IMR-90 (cell line): ENCODE data around the gene C9orf50. TPM values are rescaled to one million over a fixed set of nuclear protein-coding genes. Genes with fewer than 3 reads are reported as not detected.

Source experiments
- ATAC-seq: fragments of 200-7000 bp; cut with Tn5 transposase; 2 replicates; pipeline ENCODE4 v1.9.1; 2020; ENCODE audit warnings: low read depth, mild to moderate bottlenecking, moderate library complexity
- BruUV-seq: library from RNA; stranded (reverse); fragments of 400-500 nt; replicated peaks from 2 replicates; lab custom pipeline; 2021; lab: Mats Ljungman, UMichigan
- CTCF ChIA-PET: fragments of 300-600 bp; formaldehyde crosslinking; extraction: SDS; loops from one replicate; lab custom pipeline; 2021; ENCODE audit warnings: antibody characterized with exemption; lab: Yijun Ruan, JAX
- POLR2A ChIA-PET: fragments of 300-600 bp; sonication (Branson Sonifier 250); formaldehyde crosslinking; loops from one replicate; lab custom pipeline; 2022; ENCODE audit warnings: antibody characterized with exemption; ENCODE audit not compliant: unreplicated experiment; lab: Charles Lee
- DNase-seq: peaks from one replicate; pipeline ENCODE4 v3.0.0; 2013
- H2AFZ ChIP-seq: replicated peaks from 2 replicates; pipeline ENCODE3; 2013; ENCODE audit warnings: low read length, mild to moderate bottlenecking; ENCODE audit not compliant: poor library complexity
- H2AK5ac ChIP-seq: 2 replicates; pipeline ENCODE4 v1.6.1; 2013; ENCODE audit warnings: low read depth, low read length, inconsistent platforms
- H2AK9ac ChIP-seq: replicated peaks from 2 replicates; pipeline ENCODE3; 2013; ENCODE audit warnings: mild to moderate bottlenecking, low read depth, low read length, moderate library complexity; ENCODE audit not compliant: poor library complexity
- H2BK120ac ChIP-seq: 2 replicates; pipeline ENCODE4 v1.6.1; 2013; ENCODE audit warnings: low read depth, low read length, inconsistent platforms
- H2BK15ac ChIP-seq: 3 replicates; pipeline ENCODE4 v1.6.1; 2013; ENCODE audit warnings: low read depth, low read length, inconsistent platforms
- H2BK20ac ChIP-seq: 2 replicates; pipeline ENCODE4 v1.6.1; 2013; ENCODE audit warnings: low read depth, mild to moderate bottlenecking, inconsistent platforms, low read length, moderate library complexity
- H2BK5ac ChIP-seq: 2 replicates; pipeline ENCODE4 v1.6.1; 2013; ENCODE audit warnings: mild to moderate bottlenecking, low read depth, low read length, inconsistent platforms; ENCODE audit not compliant: poor library complexity, severe bottlenecking
- H3K14ac ChIP-seq: replicated peaks from 2 replicates; pipeline ENCODE4 v1.6.1; 2013; ENCODE audit warnings: low read depth, low read length, inconsistent platforms
- H3K18ac ChIP-seq: 2 replicates; pipeline ENCODE4 v1.6.1; 2013; ENCODE audit warnings: low read depth, low read length, control low read depth
- H3K23ac ChIP-seq: 2 replicates; pipeline ENCODE4 v1.6.1; 2013; ENCODE audit warnings: low read depth, low read length, inconsistent platforms
- H3K27ac ChIP-seq: 2 replicates; pipeline ENCODE4 v1.5.1; 2013; ENCODE audit warnings: mild to moderate bottlenecking, control low read depth, low read length; ENCODE audit not compliant: insufficient read depth
- H3K27me3 ChIP-seq: 2 replicates; pipeline ENCODE4 v1.6.1; 2013; ENCODE audit warnings: low read length; ENCODE audit not compliant: control insufficient read depth, insufficient read depth
- H3K36me3 ChIP-seq: 2 replicates; pipeline ENCODE4 v1.6.1; 2013; ENCODE audit warnings: low read length, mixed read lengths; ENCODE audit not compliant: control insufficient read depth, insufficient read depth
- H3K4ac ChIP-seq: 2 replicates; pipeline ENCODE4 v1.6.1; 2013; ENCODE audit warnings: low read depth, low read length, inconsistent platforms
- H3K4me1 ChIP-seq: 2 replicates; pipeline ENCODE4 v1.6.1; 2013; ENCODE audit warnings: low read length, mixed read lengths; ENCODE audit not compliant: control insufficient read depth, insufficient read depth
- H3K4me2 ChIP-seq: 2 replicates; pipeline ENCODE4 v1.6.1; 2013; ENCODE audit warnings: low read depth, mild to moderate bottlenecking, control low read depth, low read length, moderate library complexity
- H3K4me3 ChIP-seq: 2 replicates; pipeline ENCODE4 v1.5.1; 2013; ENCODE audit warnings: low read depth, mild to moderate bottlenecking, control low read depth, low read length, moderate library complexity; ENCODE audit not compliant: insufficient read depth
- H3K56ac ChIP-seq: 2 replicates; pipeline ENCODE4 v1.6.1; 2013; ENCODE audit warnings: low read length, inconsistent platforms; ENCODE audit not compliant: insufficient read depth; ENCODE audit errors: extremely low read depth
- H3K79me1 ChIP-seq, 2 experiments: 2 replicates each; pipeline ENCODE4 v1.6.1; 2013; ENCODE audit warnings: low read length in 2 of 2, inconsistent platforms in 1 of 2, low read depth in 1 of 2
- H3K9ac ChIP-seq: 2 replicates; pipeline ENCODE4 v1.6.1; 2013; ENCODE audit warnings: low read depth, low read length, control low read depth
- H3K9me1 ChIP-seq: 2 replicates; pipeline ENCODE4 v1.6.1; 2013; ENCODE audit warnings: low read length, inconsistent platforms; ENCODE audit not compliant: insufficient read depth
- H3K9me3 ChIP-seq: 2 replicates; pipeline ENCODE4 v1.6.1; 2013; ENCODE audit warnings: low read length; ENCODE audit not compliant: control insufficient read depth, insufficient read depth
- H4K20me1 ChIP-seq: 2 replicates; pipeline ENCODE4 v1.6.1; 2013; ENCODE audit warnings: low read length, inconsistent platforms; ENCODE audit not compliant: insufficient read depth
- H4K5ac ChIP-seq: 2 replicates; pipeline ENCODE4 v1.6.1; 2013; ENCODE audit warnings: mild to moderate bottlenecking, low read depth, low read length, control low read depth
- H4K8ac ChIP-seq, 2 experiments: 2 replicates each; pipeline ENCODE4 v1.6.1; 2013; ENCODE audit warnings: low read depth in 2 of 2, low read length in 2 of 2, control low read depth in 1 of 2, inconsistent platforms in 1 of 2
- H4K91ac ChIP-seq: 2 replicates; pipeline ENCODE4 v1.6.1; 2013; ENCODE audit warnings: low read depth, low read length, inconsistent platforms; ENCODE audit not compliant: insufficient read depth
- BHLHE40 ChIP-seq: fragments of 150-350 bp; IDR thresholded peaks from 2 replicates; pipeline ENCODE4 v1.6.1; 2016; ENCODE audit warnings: mild to moderate bottlenecking, low read depth, low read length
- CEBPB ChIP-seq: IDR thresholded peaks from 2 replicates; pipeline ENCODE4 v1.6.1; 2012; ENCODE audit warnings: low read depth, low read length, improper control_type of control experiment
- CHD1 ChIP-seq: IDR thresholded peaks from 2 replicates; pipeline ENCODE4 v1.6.1; 2012; ENCODE audit warnings: low read depth, low read length, improper control_type of control experiment
- FOS ChIP-seq: fragments of 150-350 bp; IDR thresholded peaks from 2 replicates; pipeline ENCODE4 v1.6.1; 2016; ENCODE audit warnings: low read depth, low read length
- MAFK ChIP-seq: IDR thresholded peaks from 2 replicates; pipeline ENCODE4 v1.6.1; 2012; ENCODE audit warnings: low read depth, low read length, improper control_type of control experiment
- MAZ ChIP-seq: IDR thresholded peaks from 2 replicates; pipeline ENCODE4 v1.6.1; 2012; ENCODE audit warnings: low read depth, mild to moderate bottlenecking, low read length, improper control_type of control experiment, moderate library complexity, borderline replicate concordance
- MXI1 ChIP-seq: IDR thresholded peaks from 2 replicates; pipeline ENCODE4 v1.6.1; 2012; ENCODE audit warnings: low read depth, mild to moderate bottlenecking, low read length, moderate library complexity, borderline replicate concordance
- POLR2A ChIP-seq: IDR thresholded peaks from 2 replicates; pipeline ENCODE4 v1.6.1; 2012; ENCODE audit warnings: mild to moderate bottlenecking, low read depth, low read length
- RCOR1 ChIP-seq: IDR thresholded peaks from 2 replicates; pipeline ENCODE4 v1.6.1; 2012; ENCODE audit warnings: mild to moderate bottlenecking, low read length, improper control_type of control experiment; ENCODE audit not compliant: insufficient replicate concordance
- SMC3 ChIP-seq: fragments of 150-350 bp; IDR thresholded peaks from 2 replicates; pipeline ENCODE4 v1.6.1; 2016; ENCODE audit warnings: low read depth, mild to moderate bottlenecking, antibody characterized with exemption, low read length, moderate library complexity
- WGBS, 2 experiments: methylation state at CpG; one replicate each; pipeline versions ENCODE4 v1.1.5 to v1.1.7; 2013; ENCODE audit warnings: missing lambda C conversion rate in 2 of 2; ENCODE audit not compliant: insufficient read length in 1 of 2; ENCODE audit errors: extremely low coverage in 2 of 2; 5-methylcytosine and 5-hydroxymethylcytosine counted together
- dilution Hi-C: fragments of 300-500 bp; cut with HindIII; formaldehyde crosslinking; loops from one replicate; pipeline ENCODE4 v1.14.3; 2018; ENCODE audit warnings: low sequenced_read_pairs; ENCODE audit not compliant: unreplicated experiment
- in situ Hi-C: fragments of 300-500 bp; cut with MboI; formaldehyde crosslinking; loops from 3 replicates; pipeline ENCODE4 v1.14.3; 2019; ENCODE audit warnings: low sequenced_read_pairs, inconsistent platforms, mixed read lengths
- intact Hi-C: fragments of 100-400 bp; cut with micrococcal nuclease; formaldehyde crosslinking; loops from 2 replicates; pipeline ENCODE4 v1.10.0; 2022
- polyA plus RNA-seq, 3 experiments: library from polyadenylated mRNA; depleted of rRNA; stranded (reverse); fragments of >200 nt; gene quantifications; 2 replicates each; pipeline ENCODE4 v1.2.3, GENCODE V29; 2012; ENCODE audit warnings: low replicate concordance in 1 of 3
- total RNA-seq: library from RNA; depleted of rRNA; stranded (reverse); fragments of >200 nt; gene quantifications from 2 replicates; pipeline ENCODE4 v1.2.3, GENCODE V29; 2012
- TF ChIP-seq, protein P1 (sequence below): fragments of 150-350 bp; IDR thresholded peaks from 2 replicates; pipeline ENCODE4 v1.6.1; 2016; ENCODE audit warnings: low read depth, mild to moderate bottlenecking, low read length, moderate library complexity, borderline replicate concordance
- TF ChIP-seq, protein P2 (sequence below): fragments of 150-350 bp; IDR thresholded peaks from 2 replicates; pipeline ENCODE4 v1.6.1; 2017; ENCODE audit warnings: mild to moderate bottlenecking, antibody characterized with exemption, low read length, low read depth
- TF ChIP-seq, protein P3 (sequence below): conservative IDR thresholded peaks from 2 replicates; pipeline ENCODE4 v1.5.1; 2012; ENCODE audit warnings: mild to moderate bottlenecking, low read depth, low read length, improper control_type of control experiment

The C9orf50 gene
- total and polyA plus RNA-seq, 2 of the 4 experiments (the other 2 are of a cell fraction): 0.09 TPM; not detected in 1

DNA sequence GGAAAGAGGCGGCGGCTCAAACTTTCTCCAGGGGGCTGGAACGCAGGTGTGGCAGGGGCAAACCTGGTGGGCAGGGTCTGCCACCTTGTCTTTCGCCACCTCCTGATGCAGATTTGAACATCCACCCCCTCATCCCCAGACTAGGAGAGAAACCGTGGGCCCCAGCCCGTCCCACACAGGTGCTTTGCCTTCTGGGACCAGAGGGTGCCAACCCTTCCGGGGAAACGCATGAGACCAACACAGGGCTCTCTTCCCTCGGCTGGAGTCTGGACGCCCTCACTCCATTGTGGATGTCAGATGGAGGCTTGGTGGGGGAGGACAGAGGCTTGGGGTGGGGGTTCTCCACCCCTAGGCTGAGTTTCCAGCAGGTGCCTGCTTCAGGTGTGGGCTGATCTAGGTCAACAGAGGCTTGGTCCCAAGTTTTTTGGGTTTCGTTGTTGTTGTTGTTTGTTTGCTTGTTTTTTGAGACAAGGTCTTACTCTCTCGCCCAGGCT, 9.5 kb downstream of the C9orf50 start:
- H3K9ac ChIP-seq: peak overlapping the region; percentile 61; the same call in 1 of the 2 replicates
- peak overlapping the region; percentile 100 for H2AK9ac ChIP-seq
- peak overlapping the region; percentile 57; the same call in 1 of the 2 replicates for H4K5ac ChIP-seq
- no peaks in the 10 kb centered on the region for H3K36me3 ChIP-seq
- no peak overlapping the region for H3K14ac ChIP-seq
- no peak overlapping the region for H2BK20ac ChIP-seq
- H3K18ac ChIP-seq: no peak overlapping the region
- H3K9me1 ChIP-seq: no peaks in the 10 kb centered on the region; the same call in 1 of the 2 replicates
- H3K27ac ChIP-seq: peak overlapping the region; percentile 14; the same call in 1 of the 2 replicates
- H4K91ac ChIP-seq: peak overlapping the region; percentile 43; the same call in 1 of the 2 replicates
- peak overlapping the region; percentile 26; the same call in 1 of the 2 replicates for H3K4ac ChIP-seq
- no peak for DNase-seq
- WGBS, 2 experiments: 0% methylated on average over 2 of the region's 12 CpGs; no CpG with 5 or more reads in 1 of the 2 experiments
- in situ Hi-C loops: no loop called here
- H3K23ac ChIP-seq: no peak overlapping the region
- H2AFZ ChIP-seq: peak overlapping the region; percentile 97
- intact Hi-C loops: loop anchor here (1.0 to 5.0 kb wide), 6 partner anchors 123 to 605 kb away; no protein-coding TSS in a partner anchor
- peaks cover 0 to 9% of the 10 kb centered on the region in 2 experiments; a peak in 2 of 4 replicates for H3K79me1 ChIP-seq
- H2BK5ac ChIP-seq: no peak overlapping the region
- H2AK5ac ChIP-seq: peak overlapping the region; percentile 92
- H2BK15ac ChIP-seq: peak overlapping the region; percentile 77; the same call in 2 of the 3 replicates
- peak overlapping the region; percentile 69 for H3K4me2 ChIP-seq
- CTCF ChIA-PET: interaction anchor here (1.2 to 2.1 kb wide), 3 partner anchors 10 to 468 kb away, joined by 3 to 11 read pairs (median 4); partner anchors contain the start of gene C9orf50
- H2BK120ac ChIP-seq: peak overlapping the region; percentile 92; the same call in 1 of the 2 replicates
- POLR2A ChIA-PET: no interaction called here
- no peaks in the 10 kb centered on the region for H3K9me3 ChIP-seq
- H4K20me1 ChIP-seq: no peaks in the 10 kb centered on the region
- no peak for ATAC-seq
- no peak overlapping the region for H3K4me3 ChIP-seq
- BruUV-seq: no TSS peak
- H4K8ac ChIP-seq: peak overlapping the region; percentile 98; a peak in 3 of 4 replicates
- dilution Hi-C loops: no loop called here
- no peak overlapping the region for H3K56ac ChIP-seq
- H3K27me3 ChIP-seq: no peaks in the 10 kb centered on the region
- peaks cover 16% of the 10 kb centered on the region for H3K4me1 ChIP-seq
- TF ChIP-seq, protein P1, sequence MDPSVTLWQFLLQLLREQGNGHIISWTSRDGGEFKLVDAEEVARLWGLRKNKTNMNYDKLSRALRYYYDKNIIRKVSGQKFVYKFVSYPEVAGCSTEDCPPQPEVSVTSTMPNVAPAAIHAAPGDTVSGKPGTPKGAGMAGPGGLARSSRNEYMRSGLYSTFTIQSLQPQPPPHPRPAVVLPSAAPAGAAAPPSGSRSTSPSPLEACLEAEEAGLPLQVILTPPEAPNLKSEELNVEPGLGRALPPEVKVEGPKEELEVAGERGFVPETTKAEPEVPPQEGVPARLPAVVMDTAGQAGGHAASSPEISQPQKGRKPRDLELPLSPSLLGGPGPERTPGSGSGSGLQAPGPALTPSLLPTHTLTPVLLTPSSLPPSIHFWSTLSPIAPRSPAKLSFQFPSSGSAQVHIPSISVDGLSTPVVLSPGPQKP: no peak
- TF ChIP-seq MAFK (no peak), MXI1 (no peak), CHD1 (no peak), BHLHE40 (no peak), MAZ (no peak), RCOR1 (no peak), POLR2A (no peak), FOS (no peak), SMC3 (no peak), CEBPB (no peak)
- TF ChIP-seq, protein P2, sequence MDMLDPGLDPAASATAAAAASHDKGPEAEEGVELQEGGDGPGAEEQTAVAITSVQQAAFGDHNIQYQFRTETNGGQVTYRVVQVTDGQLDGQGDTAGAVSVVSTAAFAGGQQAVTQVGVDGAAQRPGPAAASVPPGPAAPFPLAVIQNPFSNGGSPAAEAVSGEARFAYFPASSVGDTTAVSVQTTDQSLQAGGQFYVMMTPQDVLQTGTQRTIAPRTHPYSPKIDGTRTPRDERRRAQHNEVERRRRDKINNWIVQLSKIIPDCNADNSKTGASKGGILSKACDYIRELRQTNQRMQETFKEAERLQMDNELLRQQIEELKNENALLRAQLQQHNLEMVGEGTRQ: no peak
- TF ChIP-seq, protein P3, sequence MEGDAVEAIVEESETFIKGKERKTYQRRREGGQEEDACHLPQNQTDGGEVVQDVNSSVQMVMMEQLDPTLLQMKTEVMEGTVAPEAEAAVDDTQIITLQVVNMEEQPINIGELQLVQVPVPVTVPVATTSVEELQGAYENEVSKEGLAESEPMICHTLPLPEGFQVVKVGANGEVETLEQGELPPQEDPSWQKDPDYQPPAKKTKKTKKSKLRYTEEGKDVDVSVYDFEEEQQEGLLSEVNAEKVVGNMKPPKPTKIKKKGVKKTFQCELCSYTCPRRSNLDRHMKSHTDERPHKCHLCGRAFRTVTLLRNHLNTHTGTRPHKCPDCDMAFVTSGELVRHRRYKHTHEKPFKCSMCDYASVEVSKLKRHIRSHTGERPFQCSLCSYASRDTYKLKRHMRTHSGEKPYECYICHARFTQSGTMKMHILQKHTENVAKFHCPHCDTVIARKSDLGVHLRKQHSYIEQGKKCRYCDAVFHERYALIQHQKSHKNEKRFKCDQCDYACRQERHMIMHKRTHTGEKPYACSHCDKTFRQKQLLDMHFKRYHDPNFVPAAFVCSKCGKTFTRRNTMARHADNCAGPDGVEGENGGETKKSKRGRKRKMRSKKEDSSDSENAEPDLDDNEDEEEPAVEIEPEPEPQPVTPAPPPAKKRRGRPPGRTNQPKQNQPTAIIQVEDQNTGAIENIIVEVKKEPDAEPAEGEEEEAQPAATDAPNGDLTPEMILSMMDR: no peak
